HG03439 (cell line): ENCODE data around the gene NIT1.
"Not testable (repeated sequence)": the region's sequence is repeated elsewhere in the genome, so short reads cannot be mapped to it uniquely, and the experiment has no call there.

Experiments
- ATAC-seq: cut with Tn5 transposase; IDR thresholded peaks from one replicate; pipeline ENCODE4 v1.9.1; 2021; ENCODE audit warnings: mild to moderate bottlenecking, moderate library complexity; ENCODE audit not compliant: unreplicated experiment

NIT1 gene

GRCh38 chr1:161111527-161111926, 6.4 kb upstream of the NIT1 start:
- no peak for ATAC-seq

GRCh38 chr1:161113915-161114314, 4.0 kb upstream of the NIT1 start:
- no peak for ATAC-seq

DNA sequence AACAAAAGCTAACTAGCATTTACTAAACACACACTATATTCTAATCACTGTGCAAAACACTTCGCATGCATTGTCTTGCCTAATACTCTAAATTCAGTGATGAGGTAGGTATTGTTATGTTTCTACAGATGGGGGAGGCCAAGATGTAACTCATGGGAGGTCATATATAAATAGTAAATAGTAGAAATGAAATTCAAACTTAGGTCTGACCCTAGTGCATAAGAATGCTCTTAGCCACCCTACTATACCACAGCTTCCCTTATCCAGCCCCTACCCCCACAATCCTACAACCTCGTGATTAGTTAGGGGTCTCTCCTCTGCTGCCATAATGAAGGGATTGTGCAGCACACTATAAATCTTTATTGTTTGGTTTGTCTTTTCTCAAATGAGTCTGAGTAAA, 3.3 kb upstream of the NIT1 start:
- no peak for ATAC-seq

GRCh38 chr1:161115132-161115711, 2.7 kb upstream of the NIT1 start:
- no peak for ATAC-seq

- ATAC-seq, result not testable (repeated sequence)
These were observed 1.9 kb upstream of the NIT1 start for GRCh38 chr1:161115961-161116360.

DNA sequence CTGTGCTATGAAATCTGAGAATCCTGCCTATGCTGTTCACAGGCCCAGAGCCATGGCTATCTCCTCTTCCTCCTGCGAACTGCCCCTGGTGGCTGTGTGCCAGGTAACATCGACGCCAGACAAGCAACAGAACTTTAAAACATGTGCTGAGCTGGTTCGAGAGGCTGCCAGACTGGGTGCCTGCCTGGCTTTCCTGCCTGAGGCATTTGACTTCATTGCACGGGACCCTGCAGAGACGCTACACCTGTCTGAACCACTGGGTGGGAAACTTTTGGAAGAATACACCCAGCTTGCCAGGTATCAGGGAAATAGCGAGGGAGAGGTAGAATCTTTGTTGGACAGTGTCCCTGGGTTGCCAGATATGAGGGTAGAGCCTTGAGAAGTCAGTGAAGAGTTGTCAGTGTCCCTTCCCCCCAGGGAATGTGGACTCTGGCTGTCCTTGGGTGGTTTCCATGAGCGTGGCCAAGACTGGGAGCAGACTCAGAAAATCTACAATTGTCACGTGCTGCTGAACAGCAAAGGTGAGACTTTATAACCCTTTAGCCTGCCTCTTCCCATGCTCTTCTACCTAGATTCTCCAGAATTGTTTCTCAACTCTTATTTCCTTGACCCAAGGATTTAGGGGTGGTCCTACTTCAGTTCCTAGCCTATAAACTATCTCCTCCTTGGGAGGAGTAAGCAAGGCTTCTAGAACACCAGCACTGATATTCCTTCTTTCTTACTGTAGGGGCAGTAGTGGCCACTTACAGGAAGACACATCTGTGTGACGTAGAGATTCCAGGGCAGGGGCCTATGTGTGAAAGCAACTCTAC, 1.4 kb downstream of the NIT1 start:
- peak; percentile 44 for ATAC-seq

DNA sequence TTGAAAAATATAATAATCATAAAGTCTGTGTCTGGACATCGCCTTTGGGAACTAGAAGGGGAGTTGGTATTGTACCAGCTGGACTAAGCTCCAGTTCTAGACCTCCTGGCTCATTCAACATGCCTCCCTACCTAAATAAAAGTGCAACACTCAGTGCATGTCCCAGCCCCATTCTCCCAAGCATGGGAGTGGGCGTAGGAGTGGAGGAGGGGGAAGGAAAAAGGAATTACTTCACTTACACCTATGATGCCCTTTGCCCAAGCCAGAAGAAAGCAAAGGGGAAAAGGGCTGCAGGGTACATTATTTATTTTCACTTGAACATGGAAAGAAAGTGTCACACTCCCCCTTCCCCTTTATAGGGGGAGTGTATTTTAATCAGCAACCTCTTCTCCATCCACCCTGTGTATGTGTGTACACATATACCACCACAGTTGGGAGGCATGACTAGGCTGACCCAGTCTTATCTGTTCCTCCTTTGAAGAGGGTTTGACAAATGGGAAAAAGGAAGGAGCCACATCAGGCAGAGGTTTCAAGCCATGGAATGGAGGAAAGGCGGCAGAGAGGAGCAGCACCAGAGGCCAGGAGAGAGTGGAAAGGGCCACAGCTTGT, 3.2 kb downstream of the NIT1 start:
- no peak for ATAC-seq

DNA sequence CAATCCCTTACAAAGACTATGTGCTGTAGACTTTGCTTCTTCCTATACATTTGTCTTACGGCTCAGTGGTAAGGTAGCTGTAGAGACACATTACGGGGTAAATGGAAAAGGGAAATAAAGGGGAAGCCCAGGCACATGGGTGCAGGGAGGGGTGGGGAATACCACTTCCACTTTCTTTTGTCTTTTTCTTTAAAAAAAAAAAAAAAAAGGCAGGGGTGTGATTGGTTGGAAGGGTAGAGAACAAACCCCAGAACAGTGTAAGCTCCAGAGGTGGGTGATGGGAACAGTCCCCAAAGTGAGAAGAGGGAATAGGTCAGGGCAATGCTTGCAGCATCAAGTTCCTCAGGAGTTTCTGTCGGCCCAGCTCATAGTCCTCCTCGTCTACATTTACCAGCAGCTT, 3.9 kb downstream of the NIT1 start:
- ATAC-seq, result no peak

DNA sequence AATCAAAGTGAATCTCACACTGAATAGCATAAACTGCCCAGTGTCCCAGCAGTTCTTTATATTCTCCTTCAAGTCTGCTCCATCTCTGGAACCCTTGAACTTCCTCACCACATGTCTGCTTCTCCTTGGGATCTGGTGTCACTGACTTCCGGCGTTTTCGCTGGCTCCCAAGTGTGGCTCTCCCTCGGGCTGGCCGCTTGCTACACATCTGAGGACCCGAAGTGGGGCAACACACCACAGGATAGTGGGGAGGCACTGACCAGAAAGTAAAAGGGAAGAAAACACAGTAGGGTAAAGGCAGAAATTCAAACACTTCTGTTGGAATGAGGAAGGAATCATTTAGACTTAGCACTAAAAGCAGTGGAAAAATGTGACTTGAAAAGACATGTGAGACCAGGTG, 5.1 kb downstream of the NIT1 start:
- ATAC-seq, result no peak

DNA sequence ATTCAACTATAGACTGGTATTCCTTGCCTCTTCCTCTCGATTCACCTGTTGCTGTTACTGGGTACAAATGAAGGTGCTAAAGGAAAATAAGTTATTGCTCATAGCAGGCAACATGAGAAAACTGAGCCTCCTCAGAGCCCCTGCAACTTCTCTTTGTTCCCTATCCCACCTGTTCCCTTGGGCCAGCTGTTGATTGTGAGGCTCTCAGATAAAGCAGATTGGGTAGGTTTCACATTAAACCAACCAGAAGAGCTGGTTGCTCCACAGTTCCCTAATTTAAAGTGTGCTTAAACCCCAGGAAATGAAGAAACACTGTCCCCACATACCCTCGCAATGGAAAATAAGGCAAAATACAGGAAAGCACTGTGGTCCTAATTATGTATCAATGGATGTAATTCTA, 9.7 kb downstream of the NIT1 start:
- no peak for ATAC-seq

DNA sequence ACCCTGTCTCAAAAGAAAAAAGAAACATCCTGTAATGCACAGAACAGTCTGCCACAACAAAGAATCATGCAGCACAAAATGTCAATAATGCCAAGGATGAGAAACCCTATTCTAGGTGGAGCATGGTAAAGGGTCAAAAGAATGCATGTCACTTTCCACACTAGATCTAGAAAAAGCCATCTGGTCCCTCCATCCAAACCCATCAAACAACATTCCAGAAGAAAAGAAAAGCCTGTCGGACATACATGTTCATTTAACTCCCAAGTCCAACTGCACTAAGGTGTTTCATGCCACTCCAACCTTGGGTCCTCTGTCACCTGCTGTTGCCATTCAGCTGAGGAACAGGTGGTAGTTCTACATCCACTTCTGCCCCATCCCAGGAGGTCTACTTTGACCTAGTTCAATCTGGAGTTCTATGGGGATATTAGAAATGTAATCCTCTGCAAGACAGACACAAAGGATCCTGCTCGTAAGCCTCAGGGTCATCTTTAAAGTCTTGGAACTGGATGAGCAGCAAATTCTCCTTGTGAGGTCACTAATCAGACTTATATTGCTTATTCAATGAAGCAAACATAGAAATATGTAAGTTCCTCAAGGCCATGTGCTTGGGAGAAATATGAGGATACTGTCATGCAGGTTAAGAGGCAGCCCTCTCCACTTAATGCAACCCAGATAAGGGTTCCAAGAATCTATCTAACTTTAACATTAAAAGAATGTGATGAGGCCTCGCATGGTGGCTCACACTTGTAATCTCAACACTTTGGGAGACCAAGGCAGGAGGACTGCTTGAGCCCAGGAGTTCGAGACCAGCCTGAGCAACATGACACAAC, 10.9 kb downstream of the NIT1 start:
- no peak for ATAC-seq

GRCh38 chr1:161130266-161130665, 12.4 kb downstream of the NIT1 start:
- ATAC-seq, result no peak

GRCh38 chr1:161131523-161132409, 13.9 kb downstream of the NIT1 start:
- ATAC-seq, result no peak

GRCh38 chr1:161132410-161133219, 14.7 kb downstream of the NIT1 start, which contains the start of gene DEDD:
Gene DEDD, minus strand, starts transcription at chr1:161132667. Its CDS starts 8,205 bp downstream, at chr1:161124462.
- ATAC-seq, result peak; percentile 93

- peak; percentile 17 for ATAC-seq
These were observed 15.4 kb downstream of the NIT1 start for GRCh38 chr1:161133220-161133740.

- ATAC-seq, result no peak
These were observed 20.0 kb downstream of the NIT1 start for GRCh38 chr1:161137881-161138280.

DNA sequence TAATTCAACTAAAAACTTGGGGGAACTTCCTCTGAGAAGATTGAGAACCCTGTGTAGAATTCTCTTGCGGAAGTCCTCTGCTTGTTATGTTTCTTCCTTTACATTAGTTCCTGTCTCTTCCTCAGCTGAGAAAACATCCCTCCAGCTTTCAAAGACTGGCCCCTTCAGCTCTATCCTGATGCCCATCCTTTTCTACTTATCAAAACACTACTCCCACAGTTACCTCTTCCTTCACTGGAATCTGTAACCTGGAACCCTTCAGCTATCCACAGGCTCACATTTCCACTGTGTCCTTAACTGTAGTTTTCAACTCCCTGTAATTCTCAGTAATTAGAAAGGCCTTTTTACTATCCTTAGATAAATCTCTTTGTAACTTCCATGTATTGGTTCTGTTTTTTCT, 20.5 kb downstream of the NIT1 start:
- ATAC-seq, result no peak

GRCh38 chr1:161139766-161140165, 21.9 kb downstream of the NIT1 start:
- no peak for ATAC-seq

- ATAC-seq, result no peak
These were observed 23.0 kb downstream of the NIT1 start for GRCh38 chr1:161140755-161141400.
